ENCODE data around the gene SPTBN2. TPM values are rescaled to one million over a fixed set of nuclear protein-coding genes. Genes with fewer than 3 reads are reported as not detected.

SPTBN2 gene
- total RNA-seq, 1 donor from 2014 or later: 3.0 TPM

GRCh38 chr11:66677599-66678375 lies 51.2 kb downstream of the SPTBN2 start, which contains the start of gene RBM4B:
Gene RBM4B (minus strand): TSS chr11:66677887. CDS start chr11:66677079, 808 bp downstream.
- Mint-ChIP-seq H3K27ac (peak within 1 kb of the TSS; percentile 98), H3K9me3 (no peaks in the 10 kb centered on the region), H3K4me1 (peaks cover 38% of the 10 kb centered on the region), H3K27me3 (no peaks in the 10 kb centered on the region), H3K36me3 (ENCODE audit: low read depth) (peaks cover 20% of the 10 kb centered on the region), H3K4me3 (peak within 1 kb of the TSS; percentile 97)
- DNase-seq: peak; percentile 95
- intact Hi-C loops (cut with micrococcal nuclease): loop anchor here (1.0 to 5.0 kb wide), 14 partner anchors 17 to 365 kb away; partner anchors contain the start of genes BBS1, CCDC87, CCS and DPP3
- ATAC-seq (ENCODE audit: low read depth): peak; percentile 91
- TF ChIP-seq CTCF (IDR thresholded peaks at IDR 0.05): no peak
- ChIA-PET CTCF (interaction anchor here (0.6 to 6.1 kb wide), 35 partner anchors 12 to 366 kb away, joined by 3 to 186 read pairs (median 5); partner anchors contain the start of genes ACTN3, CCDC87, CCS and CTSF), POLR2A (interaction anchor here (0.5 to 3.3 kb wide), 44 partner anchors 15 to 957 kb away, joined by 3 to 100 read pairs (median 5); partner anchors contain the start of genes ACTN3, BBS1, CCDC87 and CCS)

- POLR2A ChIA-PET: interaction anchor here (0.6 to 3.3 kb wide), 31 partner anchors 14 to 818 kb away, joined by 3 to 100 read pairs (median 8); partner anchors contain the start of genes ACTN3, BBS1, CCDC87 and CCS
- no peak for ATAC-seq (ENCODE audit: low read depth)
- CTCF ChIA-PET: interaction anchor here (0.6 to 6.1 kb wide), 17 partner anchors 11 to 365 kb away, joined by 3 to 186 read pairs (median 13); partner anchors contain the start of genes ACTN3, CCDC87, CCS and CTSF
- no peaks in the 10 kb centered on the region for H3K9me3 Mint-ChIP-seq
- H3K27ac Mint-ChIP-seq: peak overlapping the region; percentile 98
- TF ChIP-seq CTCF (IDR thresholded peaks at IDR 0.05): no peak
- H3K27me3 Mint-ChIP-seq: no peaks in the 10 kb centered on the region
- H3K36me3 Mint-ChIP-seq (ENCODE audit: low read depth): peaks cover 20% of the 10 kb centered on the region
- no peak for DNase-seq
- intact Hi-C loops (cut with micrococcal nuclease): loop anchor here (1.0 to 5.0 kb wide), 5 partner anchors 16 to 364 kb away; partner anchors contain the start of gene RBM4
- H3K4me3 Mint-ChIP-seq: peak overlapping the region; percentile 97
- peaks cover 38% of the 10 kb centered on the region for H3K4me1 Mint-ChIP-seq
Measured at GRCh38 chr11:66676931-66677598, 52.0 kb downstream of the SPTBN2 start.

- POLR2A ChIA-PET: interaction anchor here (0.6 to 3.1 kb wide), 14 partner anchors 16 to 790 kb away, joined by 3 to 100 read pairs (median 20); partner anchors contain the start of genes ACTN3, CCDC87, CCS and CD248
- H3K9me3 Mint-ChIP-seq: no peaks in the 10 kb centered on the region
- CTCF ChIA-PET: interaction anchor here (2.3 to 6.1 kb wide), 5 partner anchors 37 to 267 kb away, joined by 18 to 186 read pairs (median 22); partner anchors contain the start of genes ACTN3, MRPL11, RBM4 and ZDHHC24
- DNase-seq (no peak), ATAC-seq (ENCODE audit: low read depth) (no peak)
- peak overlapping the region; percentile 98 for H3K27ac Mint-ChIP-seq
- peak overlapping the region; percentile 97 for H3K4me3 Mint-ChIP-seq
- H3K4me1 Mint-ChIP-seq: peaks cover 38% of the 10 kb centered on the region
- H3K36me3 Mint-ChIP-seq (ENCODE audit: low read depth): peaks cover 20% of the 10 kb centered on the region
- H3K27me3 Mint-ChIP-seq: no peaks in the 10 kb centered on the region
- TF ChIP-seq CTCF (IDR thresholded peaks at IDR 0.05): no peak
- intact Hi-C loops (cut with micrococcal nuclease): loop anchor here (2.0 to 5.0 kb wide), 3 partner anchors 16 to 364 kb away; no protein-coding TSS in a partner anchor
Measured at GRCh38 chr11:66676282-66676919, 52.6 kb downstream of the SPTBN2 start.

GRCh38 chr11:66674964-66675602 lies 53.9 kb downstream of the SPTBN2 start:
- POLR2A ChIA-PET: interaction anchor here (0.7 to 0.9 kb wide), 2 partner anchors 26 to 37 kb away, joined by 3 to 4 read pairs; partner anchors contain the start of gene RBM4
- H3K27ac Mint-ChIP-seq: no peak overlapping the region
- no peak for TF ChIP-seq CTCF (IDR thresholded peaks at IDR 0.05)
- DNase-seq (no peak), ATAC-seq (ENCODE audit: low read depth) (no peak)
- intact Hi-C loops (cut with micrococcal nuclease): loop anchor here (5.0 kb wide), 1 partner anchor 288 kb away; no protein-coding TSS in a partner anchor
- peaks cover 38% of the 10 kb centered on the region for H3K4me1 Mint-ChIP-seq
- no peaks in the 10 kb centered on the region for H3K27me3 Mint-ChIP-seq
- CTCF ChIA-PET: interaction anchor here (0.8 to 1.1 kb wide), 3 partner anchors 14 to 208 kb away, joined by 3 to 4 read pairs (median 4); partner anchors contain the start of gene PELI3
- H3K9me3 Mint-ChIP-seq: no peaks in the 10 kb centered on the region
- no peak overlapping the region for H3K4me3 Mint-ChIP-seq
- H3K36me3 Mint-ChIP-seq (ENCODE audit: low read depth): peaks cover 27% of the 10 kb centered on the region
